ENCODE data around the gene PHOX2A.
"Not testable (repeated sequence)": the region's sequence is repeated elsewhere in the genome, so short reads cannot be mapped to it uniquely, and the experiment has no call there.

Gene PHOX2A

GRCh38 chr11:72244060-72244360 is at the start of gene PHOX2A:
TSS of gene PHOX2A (minus strand) at chr11:72244176. CDS start at chr11:72244004, 172 bp downstream.
- DNase-seq, result no peak

GRCh38 chr11:72293391-72293790 is 49.4 kb upstream of the PHOX2A start:
- no peak for DNase-seq

GRCh38 chr11:72292106-72292785 is 48.3 kb upstream of the PHOX2A start:
- DNase-seq, result no peak

- DNase-seq, result not testable (repeated sequence)
Observed at GRCh38 chr11:72290741-72291140, 46.8 kb upstream of the PHOX2A start.

- DNase-seq, result no peak
Observed at GRCh38 chr11:72287293-72287692, 43.3 kb upstream of the PHOX2A start.

GRCh38 chr11:72283947-72284346 is 40.0 kb upstream of the PHOX2A start:
- no peak for DNase-seq

GRCh38 chr11:72280726-72281315 is 36.8 kb upstream of the PHOX2A start:
- no peak for DNase-seq

- no peak for DNase-seq
Observed at GRCh38 chr11:72280037-72280436, 36.1 kb upstream of the PHOX2A start.

- no peak for DNase-seq
Observed at GRCh38 chr11:72278905-72279304, 34.9 kb upstream of the PHOX2A start.

GRCh38 chr11:72274435-72274834 is 30.5 kb upstream of the PHOX2A start:
- no peak for DNase-seq

- no peak for DNase-seq
Observed at GRCh38 chr11:72271980-72272379, 28.0 kb upstream of the PHOX2A start.

- DNase-seq, result no peak
Observed at GRCh38 chr11:72267956-72268617, 24.1 kb upstream of the PHOX2A start.

- DNase-seq, result not testable (repeated sequence)
Observed at GRCh38 chr11:72266960-72267359, 23.0 kb upstream of the PHOX2A start.

- DNase-seq, result no peak
Observed at GRCh38 chr11:72265951-72266350, 22.0 kb upstream of the PHOX2A start.

- no peak for DNase-seq
Observed at GRCh38 chr11:72263361-72263760, 19.4 kb upstream of the PHOX2A start.

GRCh38 chr11:72260574-72260973 is 16.6 kb upstream of the PHOX2A start:
- no peak for DNase-seq

- DNase-seq, result no peak
Observed at GRCh38 chr11:72259490-72259889, 15.5 kb upstream of the PHOX2A start.

- no peak for DNase-seq
Observed at GRCh38 chr11:72257570-72257969, 13.6 kb upstream of the PHOX2A start.

- no peak for DNase-seq
Observed at GRCh38 chr11:72254299-72254993, 10.5 kb upstream of the PHOX2A start.

GRCh38 chr11:72253392-72253791 is 9.4 kb upstream of the PHOX2A start:
- DNase-seq, result no peak

GRCh38 chr11:72251614-72252013 is 7.6 kb upstream of the PHOX2A start:
- no peak for DNase-seq

- DNase-seq, result no peak
Observed at GRCh38 chr11:72250661-72251464, 6.9 kb upstream of the PHOX2A start.

GRCh38 chr11:72249961-72250360 is 6.0 kb upstream of the PHOX2A start:
- no peak for DNase-seq

Measured in NK-92 treated with Interleukin-12 subunit alpha and Interleukin-12 subunit beta, amount 100 ng/mL, for 24 hours (cell line).